K562 (cell line): ENCODE results near the gene ZBTB39. TPM values are rescaled to one million over a fixed set of nuclear protein-coding genes. Genes with fewer than 3 reads are reported as not detected.

ENCODE experiments used
- CAMTA2 ChIP-seq: fragments of 250-450 bp; sonication (Bioruptor Pico); conservative IDR thresholded peaks from 2 replicates; pipeline ENCODE4 v1.5.1; 2022
- CTBP1 ChIP-seq: fragments of 450-650 bp; IDR thresholded peaks from 2 replicates; pipeline ENCODE4 v1.6.1; 2016; ENCODE audit warnings: borderline replicate concordance
- FOXA1 ChIP-seq: fragments of 450-650 bp; IDR thresholded peaks from 2 replicates; pipeline ENCODE4 v1.6.1; 2016; ENCODE audit warnings: mild to moderate bottlenecking, borderline replicate concordance
- NFXL1 ChIP-seq: fragments of 450-650 bp; formaldehyde crosslinking; IDR thresholded peaks from 2 replicates; pipeline ENCODE4 v1.4.0; 2021; ENCODE audit warnings: mild to moderate bottlenecking
- POLR2AphosphoS2 ChIP-seq: IDR thresholded peaks from 2 replicates; pipeline ENCODE4 v1.6.1; 2012; ENCODE audit warnings: low read length, improper control_type of control experiment
- POLR3G ChIP-seq: IDR thresholded peaks from 2 replicates; pipeline ENCODE4 v1.6.1; 2011; ENCODE audit not compliant: insufficient read length, insufficient replicate concordance; ENCODE audit errors: extremely low read depth
- RFX5 ChIP-seq: IDR thresholded peaks from 2 replicates; pipeline ENCODE4 v1.6.1; 2011; ENCODE audit warnings: low read depth, mild to moderate bottlenecking, improper control_type of control experiment, low read length
- RNF2 ChIP-seq: sonication (generic); IDR thresholded peaks from 2 replicates; pipeline ENCODE4 v1.6.1; 2016
- SAFB ChIP-seq: fragments of 200-400 bp; formaldehyde crosslinking; IDR thresholded peaks from 2 replicates; pipeline ENCODE4 v1.6.1; 2017; ENCODE audit warnings: low read depth, low read length, borderline replicate concordance
- SIN3A ChIP-seq, 2 experiments: fragments of 150-350 bp in 1 of 2; IDR thresholded peaks; 2 replicates each; pipeline ENCODE4 v1.6.1; 2011 to 2016; ENCODE audit warnings: borderline replicate concordance in 2 of 2, low read depth in 2 of 2, low read length in 2 of 2, mild to moderate bottlenecking in 2 of 2, moderate library complexity in 2 of 2; ENCODE audit not compliant: control insufficient read depth in 1 of 2
- SNIP1 ChIP-seq: fragments of 450-650 bp; IDR thresholded peaks from 2 replicates; pipeline ENCODE4 v1.7.1; 2017; ENCODE audit warnings: low read depth, mild to moderate bottlenecking
- TEAD4 ChIP-seq, 2 experiments: sonication (generic) in 1 of 2; formaldehyde crosslinking in 1 of 2; IDR thresholded peaks; 2 replicates each; pipeline versions ENCODE4 v1.6.1 to v1.8.0; 2012 to 2022; ENCODE audit warnings: borderline replicate concordance in 1 of 2, inconsistent platforms in 1 of 2, low read length in 1 of 2, mild to moderate bottlenecking in 1 of 2, missing genetic modification reagents in 1 of 2
- YBX1 ChIP-seq: fragments of 450-650 bp; IDR thresholded peaks from 2 replicates; pipeline ENCODE4 v1.7.1; 2016; ENCODE audit warnings: mild to moderate bottlenecking
- ZEB2 ChIP-seq: fragments of 450-650 bp; IDR thresholded peaks from 2 replicates; pipeline ENCODE4 v1.6.1; 2016
- ZNF232 ChIP-seq: sonication (generic); formaldehyde crosslinking; IDR thresholded peaks from 2 replicates; pipeline ENCODE4 v1.8.0; 2022; ENCODE audit warnings: mild to moderate bottlenecking, missing genetic modification reagents
- ZNF696 ChIP-seq: fragments of 250-450 bp; sonication (Bioruptor Pico); conservative IDR thresholded peaks from 2 replicates; pipeline ENCODE4 v1.4.0; 2020; ENCODE audit warnings: mild to moderate bottlenecking, moderate library complexity
- ZNF76 ChIP-seq: fragments of 250-450 bp; sonication (Bioruptor Pico); IDR thresholded peaks from 2 replicates; pipeline ENCODE4 v1.4.0; 2020; ENCODE audit warnings: mild to moderate bottlenecking, moderate library complexity, borderline replicate concordance
- ZNF79 ChIP-seq: fragments of 250-450 bp; sonication (Bioruptor Pico); IDR thresholded peaks from 2 replicates; pipeline ENCODE4 v1.4.0; 2020; ENCODE audit warnings: low read depth, mild to moderate bottlenecking, moderate library complexity
- polyA plus RNA-seq, 8 experiments: library from polyadenylated mRNA; depleted of rRNA in 4 of 8; stranded (reverse) in 5 of 8; unstranded in 3 of 8; fragments of >200 nt; fragmentation: Nextera tagmentation in 2 of 8; fragmentation: Illumina TruSeq in 1 of 8; extraction: Ambion mirVana in 2 of 8; extraction: Trizol in 1 of 8; gene quantifications; 2 replicates each; pipeline versions ENCODE4 v1.2.1 to v1.2.3, GENCODE V29; 2011 to 2014; ENCODE audit warnings: inconsistent platforms in 1 of 8, missing spikeins in 1 of 8
- total RNA-seq, 7 experiments: library from RNA; depleted of rRNA in 6 of 7; stranded (reverse); fragments of >200 nt in 6 of 7; fragmentation: Illumina TruSeq in 2 of 7; extraction: Trizol in 2 of 7; gene quantifications; 2 replicates each; pipeline versions ENCODE4 v1.2.1 to v1.2.3, GENCODE V29; 2011 to 2021; ENCODE audit warnings: low replicate concordance in 1 of 7
- TF ChIP-seq, protein P1 (sequence below), 2 experiments: fragments of 450-650 bp in 1 of 2; sonication (generic) in 1 of 2; formaldehyde crosslinking in 1 of 2; IDR thresholded peaks; 2 replicates each; pipeline versions ENCODE4 v1.7.1 to v1.9.0; 2016 to 2022; ENCODE audit warnings: inconsistent platforms in 1 of 2, mild to moderate bottlenecking in 1 of 2, missing genetic modification reagents in 1 of 2

ZBTB39 gene
- total and polyA plus RNA-seq, 9 of the 15 experiments (the other 6 are each of a cell fraction or from before 2014, with no cell fraction given), result 3.3 to 13.3 (median 8.6) TPM

- TF ChIP-seq SIN3A (IDR thresholded peaks at IDR 0.05; ENCODE audit: borderline replicate concordance in 2 of 2, control insufficient read depth in 1 of 2, low read depth in 2 of 2, low read length in 2 of 2) (no peak), RNF2 (no peak), ZNF232 (CRISPR knock-in tag) (no peak), CTBP1 (peak; percentile 89), FOXA1 (no peak), ZNF76 (CRISPR knock-in tag) (no peak), ZNF696 (CRISPR knock-in tag) (no peak), POLR2AphosphoS2 (no peak), POLR3G (no peak), SAFB (no peak), ZNF79 (no peak), SNIP1 (no peak), YBX1 (no peak), RFX5 (no peak), CAMTA2 (no peak), NFXL1 (no peak), TEAD4 (IDR thresholded peaks at IDR 0.05; ENCODE audit: low read length) (peak; percentile 95), TEAD4 (CRISPR knock-in tag; IDR thresholded peaks at IDR 0.05; ENCODE audit: borderline replicate concordance) (no peak), ZEB2 (no peak; the same call in 1 of the 2 replicates)
- TF ChIP-seq, protein P1, sequence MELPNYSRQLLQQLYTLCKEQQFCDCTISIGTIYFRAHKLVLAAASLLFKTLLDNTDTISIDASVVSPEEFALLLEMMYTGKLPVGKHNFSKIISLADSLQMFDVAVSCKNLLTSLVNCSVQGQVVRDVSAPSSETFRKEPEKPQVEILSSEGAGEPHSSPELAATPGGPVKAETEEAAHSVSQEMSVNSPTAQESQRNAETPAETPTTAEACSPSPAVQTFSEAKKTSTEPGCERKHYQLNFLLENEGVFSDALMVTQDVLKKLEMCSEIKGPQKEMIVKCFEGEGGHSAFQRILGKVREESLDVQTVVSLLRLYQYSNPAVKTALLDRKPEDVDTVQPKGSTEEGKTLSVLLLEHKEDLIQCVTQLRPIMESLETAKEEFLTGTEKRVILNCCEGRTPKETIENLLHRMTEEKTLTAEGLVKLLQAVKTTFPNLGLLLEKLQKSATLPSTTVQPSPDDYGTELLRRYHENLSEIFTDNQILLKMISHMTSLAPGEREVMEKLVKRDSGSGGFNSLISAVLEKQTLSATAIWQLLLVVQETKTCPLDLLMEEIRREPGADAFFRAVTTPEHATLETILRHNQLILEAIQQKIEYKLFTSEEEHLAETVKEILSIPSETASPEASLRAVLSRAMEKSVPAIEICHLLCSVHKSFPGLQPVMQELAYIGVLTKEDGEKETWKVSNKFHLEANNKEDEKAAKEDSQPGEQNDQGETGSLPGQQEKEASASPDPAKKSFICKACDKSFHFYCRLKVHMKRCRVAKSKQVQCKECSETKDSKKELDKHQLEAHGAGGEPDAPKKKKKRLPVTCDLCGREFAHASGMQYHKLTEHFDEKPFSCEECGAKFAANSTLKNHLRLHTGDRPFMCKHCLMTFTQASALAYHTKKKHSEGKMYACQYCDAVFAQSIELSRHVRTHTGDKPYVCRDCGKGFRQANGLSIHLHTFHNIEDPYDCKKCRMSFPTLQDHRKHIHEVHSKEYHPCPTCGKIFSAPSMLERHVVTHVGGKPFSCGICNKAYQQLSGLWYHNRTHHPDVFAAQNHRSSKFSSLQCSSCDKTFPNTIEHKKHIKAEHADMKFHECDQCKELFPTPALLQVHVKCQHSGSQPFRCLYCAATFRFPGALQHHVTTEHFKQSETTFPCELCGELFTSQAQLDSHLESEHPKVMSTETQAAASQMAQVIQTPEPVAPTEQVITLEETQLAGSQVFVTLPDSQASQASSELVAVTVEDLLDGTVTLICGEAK (IDR thresholded peaks at IDR 0.05), result no peak
- TF ChIP-seq, protein P1 (CRISPR knock-in tag; IDR thresholded peaks at IDR 0.05), result no peak
Observed at GRCh38 chr12:57039016-57039798, 32.9 kb upstream of the ZBTB39 start (continued).
